ENCODE results near the gene NLGN1.

Gene NLGN1

GRCh38 chr3:174116421-174116820 lies 718.9 kb downstream of the NLGN1 start:
- no peak for DNase-seq

- DNase-seq, result no peak
Observed at GRCh38 chr3:174120997-174121396, 723.5 kb downstream of the NLGN1 start.

GRCh38 chr3:174122411-174122810 lies 724.9 kb downstream of the NLGN1 start:
- no peak for DNase-seq

- DNase-seq, result no peak
Observed at GRCh38 chr3:174125267-174125824, 727.8 kb downstream of the NLGN1 start.

GRCh38 chr3:174126990-174127758 lies 729.6 kb downstream of the NLGN1 start:
- DNase-seq, result no peak

- DNase-seq, result no peak
Observed at GRCh38 chr3:174132006-174132405, 734.5 kb downstream of the NLGN1 start.

GRCh38 chr3:174132421-174133042 lies 735.0 kb downstream of the NLGN1 start:
- DNase-seq, result no peak

- DNase-seq, result no peak
Observed at GRCh38 chr3:174146008-174146407, 748.5 kb downstream of the NLGN1 start.

GRCh38 chr3:174147798-174148197 lies 750.3 kb downstream of the NLGN1 start:
- DNase-seq, result no peak

- no peak for DNase-seq
Observed at GRCh38 chr3:174153871-174154270, 756.3 kb downstream of the NLGN1 start.

- DNase-seq, result no peak
Observed at GRCh38 chr3:174156200-174156599, 758.7 kb downstream of the NLGN1 start.

GRCh38 chr3:174158674-174159073 lies 761.1 kb downstream of the NLGN1 start:
- DNase-seq, result no peak

GRCh38 chr3:174159604-174160003 lies 762.1 kb downstream of the NLGN1 start:
- DNase-seq, result no peak

- DNase-seq, result no peak
Observed at GRCh38 chr3:174162550-174162949, 765.0 kb downstream of the NLGN1 start.

- DNase-seq, result no peak
Observed at GRCh38 chr3:174168026-174168425, 770.5 kb downstream of the NLGN1 start.

GRCh38 chr3:174168538-174169254 lies 771.2 kb downstream of the NLGN1 start:
- DNase-seq, result no peak

GRCh38 chr3:174169736-174170135 lies 772.2 kb downstream of the NLGN1 start:
- DNase-seq, result no peak

- no peak for DNase-seq
Observed at GRCh38 chr3:174170248-174170647, 772.7 kb downstream of the NLGN1 start.

GRCh38 chr3:174186377-174186989 lies 788.9 kb downstream of the NLGN1 start:
- no peak for DNase-seq

GRCh38 chr3:174191380-174191779 lies 793.8 kb downstream of the NLGN1 start:
- no peak for DNase-seq

- no peak for DNase-seq
Observed at GRCh38 chr3:174191895-174192294, 794.4 kb downstream of the NLGN1 start.

- no peak for DNase-seq
Observed at GRCh38 chr3:174192471-174192870, 794.9 kb downstream of the NLGN1 start.

GRCh38 chr3:174193604-174194003 lies 796.1 kb downstream of the NLGN1 start:
- DNase-seq, result no peak
